HL-60 (cell line): ENCODE data around the gene ERCC6L2.

Source experiments
- DNase-seq, 2 experiments: peaks; one replicate each; pipeline ENCODE4 v3.0.0-alpha.2; 2010 to 2020; ENCODE audit warnings: low read depth in 1 of 2, low spot score in 1 of 2
- H3K27ac ChIP-seq: fragments of 250-450 bp; sonication (Bioruptor Pico); replicated peaks from 2 replicates; pipeline ENCODE4 v1.5.1; 2020; ENCODE audit warnings: mild to moderate bottlenecking, moderate library complexity
- H3K27me3 ChIP-seq: fragments of 250-450 bp; sonication (Bioruptor Pico); 2 replicates; pipeline ENCODE4 v1.5.1; 2021; ENCODE audit warnings: mild to moderate bottlenecking, moderate library complexity; ENCODE audit not compliant: insufficient read depth, poor library complexity, severe bottlenecking
- H3K4me3 ChIP-seq: replicated peaks from 2 replicates; pipeline ENCODE4 v1.5.1; 2011; ENCODE audit warnings: mild to moderate bottlenecking, control low read depth, low read length; ENCODE audit not compliant: insufficient read depth
- GABPA ChIP-seq: IDR thresholded peaks from 2 replicates; pipeline ENCODE4 v1.6.1; 2012; ENCODE audit warnings: low read depth
- POLR2AphosphoS5 ChIP-seq: IDR thresholded peaks from 2 replicates; pipeline ENCODE4 v1.6.1; 2012; ENCODE audit warnings: low read depth
- REST ChIP-seq: IDR thresholded peaks from 2 replicates; pipeline ENCODE4 v1.6.1; 2012; ENCODE audit warnings: low read depth; ENCODE audit not compliant: insufficient replicate concordance
- SPI1 ChIP-seq: IDR thresholded peaks from 2 replicates; pipeline ENCODE4 v1.6.1; 2012; ENCODE audit warnings: low read depth, mild to moderate bottlenecking, borderline replicate concordance
- TF ChIP-seq, protein P1 (sequence below): IDR thresholded peaks from one replicate; pipeline ENCODE4 v1.5.1; 2011; ENCODE audit warnings: low read length, control low read depth, inconsistent platforms; ENCODE audit not compliant: insufficient read depth

Gene ERCC6L2

GRCh38 chr9:95952471-95952870 is 77.0 kb downstream of the ERCC6L2 start:
- TF ChIP-seq GABPA, result no peak
- Histone ChIP-seq H3K4me3 (no peak overlapping the region), H3K27ac (no peak overlapping the region), H3K27me3 (no peaks in the 10 kb centered on the region)
- DNase-seq, result no peak

GRCh38 chr9:95953986-95954385 is 78.5 kb downstream of the ERCC6L2 start:
- no peak for DNase-seq
- no peak overlapping the region for H3K27ac ChIP-seq
- no peaks in the 10 kb centered on the region for H3K27me3 ChIP-seq
- TF ChIP-seq REST, result no peak
- TF ChIP-seq, protein P1, sequence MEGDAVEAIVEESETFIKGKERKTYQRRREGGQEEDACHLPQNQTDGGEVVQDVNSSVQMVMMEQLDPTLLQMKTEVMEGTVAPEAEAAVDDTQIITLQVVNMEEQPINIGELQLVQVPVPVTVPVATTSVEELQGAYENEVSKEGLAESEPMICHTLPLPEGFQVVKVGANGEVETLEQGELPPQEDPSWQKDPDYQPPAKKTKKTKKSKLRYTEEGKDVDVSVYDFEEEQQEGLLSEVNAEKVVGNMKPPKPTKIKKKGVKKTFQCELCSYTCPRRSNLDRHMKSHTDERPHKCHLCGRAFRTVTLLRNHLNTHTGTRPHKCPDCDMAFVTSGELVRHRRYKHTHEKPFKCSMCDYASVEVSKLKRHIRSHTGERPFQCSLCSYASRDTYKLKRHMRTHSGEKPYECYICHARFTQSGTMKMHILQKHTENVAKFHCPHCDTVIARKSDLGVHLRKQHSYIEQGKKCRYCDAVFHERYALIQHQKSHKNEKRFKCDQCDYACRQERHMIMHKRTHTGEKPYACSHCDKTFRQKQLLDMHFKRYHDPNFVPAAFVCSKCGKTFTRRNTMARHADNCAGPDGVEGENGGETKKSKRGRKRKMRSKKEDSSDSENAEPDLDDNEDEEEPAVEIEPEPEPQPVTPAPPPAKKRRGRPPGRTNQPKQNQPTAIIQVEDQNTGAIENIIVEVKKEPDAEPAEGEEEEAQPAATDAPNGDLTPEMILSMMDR, result no peak
- TF ChIP-seq GABPA, result no peak
- TF ChIP-seq POLR2AphosphoS5, result no peak
- no peak for TF ChIP-seq SPI1
- H3K4me3 ChIP-seq, result no peak overlapping the region

DNA sequence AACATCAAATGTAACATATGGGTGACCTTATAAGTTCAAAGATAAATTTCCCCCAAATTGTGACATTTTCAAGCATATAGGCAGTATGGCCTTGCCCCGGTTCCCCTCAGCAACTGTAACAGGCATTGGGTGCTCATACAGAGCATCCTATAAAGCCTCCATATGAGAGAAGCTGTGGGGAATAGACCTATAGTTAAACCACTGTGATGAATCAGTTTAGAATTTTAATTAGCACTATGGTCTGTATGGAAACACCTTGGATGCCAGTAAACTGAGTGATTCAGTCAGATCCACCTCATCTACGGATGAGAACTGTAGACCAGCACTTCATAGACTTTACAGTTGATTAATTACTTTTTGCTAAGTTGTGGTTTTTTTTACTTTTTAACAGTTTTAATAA is 79.4 kb downstream of the ERCC6L2 start:
- Histone ChIP-seq H3K4me3 (no peak overlapping the region), H3K27me3 (no peaks in the 10 kb centered on the region), H3K27ac (no peak overlapping the region)
- TF ChIP-seq GABPA (no peak), REST (no peak), POLR2AphosphoS5 (no peak), SPI1 (no peak)
- TF ChIP-seq, protein P1, result no peak
- no peak for DNase-seq

- DNase-seq, result no peak
- no peak overlapping the region for H3K4me3 ChIP-seq
- H3K27me3 ChIP-seq, result no peaks in the 10 kb centered on the region
- TF ChIP-seq, protein P1, result no peak
- TF ChIP-seq REST (no peak), POLR2AphosphoS5 (no peak)
- no peak overlapping the region for H3K27ac ChIP-seq
Measured at GRCh38 chr9:95962936-95963335, 87.4 kb downstream of the ERCC6L2 start.
